Mucosa of rectum (tissue), 2 donors: ENCODE results near the gene TGFB1I1.
"Not testable (repeated sequence)": the region's sequence is repeated elsewhere in the genome, so short reads cannot be mapped to it uniquely, and the experiment has no call there.

Source experiments
- H3K27ac ChIP-seq, 2 donors: one replicate each; pipeline ENCODE4 v1.7.0; 2013; ENCODE audit warnings: inconsistent platforms in 2 of 2, low read depth in 2 of 2, low read length in 2 of 2
- H3K27me3 ChIP-seq, 2 donors: one replicate each; pipeline ENCODE4 v1.7.0; 2013; ENCODE audit warnings: low read length in 2 of 2; ENCODE audit not compliant: control insufficient read depth in 2 of 2, insufficient read depth in 2 of 2
- H3K36me3 ChIP-seq, 2 donors: one replicate each; pipeline ENCODE4 v1.7.0; 2013; ENCODE audit warnings: low read length in 2 of 2; ENCODE audit not compliant: control insufficient read depth in 2 of 2, insufficient read depth in 2 of 2
- H3K4me1 ChIP-seq, 2 donors: one replicate each; pipeline ENCODE4 v1.7.0; 2013; ENCODE audit warnings: low read length in 2 of 2, mild to moderate bottlenecking in 1 of 2; ENCODE audit not compliant: control insufficient read depth in 2 of 2, insufficient read depth in 2 of 2
- H3K4me3 ChIP-seq, 2 donors: one replicate each; pipeline ENCODE4 v1.7.0; 2013; ENCODE audit warnings: low read length in 2 of 2
- H3K9ac ChIP-seq, 2 donors: one replicate each; pipeline ENCODE4 v1.7.0; 2013; ENCODE audit warnings: low read length in 2 of 2, low read depth in 1 of 2, mild to moderate bottlenecking in 1 of 2
- H3K9me3 ChIP-seq, 2 donors: one replicate each; pipeline ENCODE4 v1.7.0; 2013; ENCODE audit warnings: low read length in 2 of 2; ENCODE audit not compliant: control insufficient read depth in 2 of 2
- donor health status: healthy.
- donor health status: Normal muscosa, but diverticular disease.

Gene TGFB1I1

DNA sequence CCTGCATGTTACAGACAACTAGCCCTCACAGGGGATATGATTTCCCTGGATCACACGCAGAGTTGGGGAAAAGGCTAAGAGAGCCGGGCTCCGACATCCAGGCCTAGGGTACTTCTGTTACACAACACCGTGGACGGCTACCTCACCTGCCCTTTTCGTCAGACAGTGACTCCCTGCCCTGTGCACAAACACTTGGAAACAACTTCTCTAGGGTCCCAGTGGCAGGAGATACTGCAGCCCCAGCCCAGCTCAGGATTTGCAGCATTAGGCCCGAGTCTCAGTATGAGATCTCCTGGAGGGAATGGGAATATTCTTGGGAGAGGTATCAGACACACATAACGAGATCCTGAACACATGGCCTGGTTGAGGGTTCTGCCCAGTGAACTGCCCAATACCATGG is 28.0 kb downstream of the TGFB1I1 start:
- Histone ChIP-seq H3K4me3 (no peak overlapping the region), H3K27ac (no peak overlapping the region), H3K9me3 (no peaks in the 10 kb centered on the region), H3K4me1 (peaks cover 0 to 1% of the 10 kb centered on the region in 2 donors), H3K9ac (no peak overlapping the region), H3K27me3 (no peaks in the 10 kb centered on the region), H3K36me3 (peaks cover 33 to 52% of the 10 kb centered on the region in 2 donors)

DNA sequence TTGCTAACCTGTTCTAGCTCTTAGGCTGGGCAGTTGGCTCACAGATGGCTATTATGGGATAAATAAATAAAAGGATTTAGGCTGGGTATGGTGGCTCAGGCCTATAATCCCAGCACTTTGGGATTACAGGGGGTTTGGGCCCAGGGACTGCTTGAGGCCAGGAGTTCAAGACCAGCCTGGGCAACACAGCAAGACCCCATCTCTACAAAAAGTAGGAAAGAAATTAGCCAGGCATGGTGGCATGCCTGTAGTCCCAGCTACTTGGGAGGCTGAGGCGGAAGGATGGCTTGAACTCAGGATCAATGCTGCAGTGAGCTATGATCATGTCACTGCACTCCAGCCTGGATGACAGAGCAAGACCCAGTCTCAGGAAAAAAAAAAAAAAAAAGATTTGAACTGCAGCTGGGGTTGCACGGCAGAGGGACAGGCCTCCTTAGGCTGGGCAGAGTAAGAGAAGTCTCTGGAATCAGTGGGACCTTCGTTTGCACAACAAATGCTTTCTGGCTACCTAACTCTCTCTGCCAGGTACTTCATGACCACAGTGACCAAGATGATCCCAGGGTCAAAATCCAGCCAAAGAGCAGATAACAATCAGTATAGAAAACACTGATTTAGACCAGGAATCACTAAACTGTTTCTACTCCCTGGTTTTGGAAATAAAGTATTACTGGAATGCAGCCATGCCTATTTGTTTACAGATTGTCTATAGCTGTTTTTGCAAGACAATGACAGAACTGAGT is 29.4 kb downstream of the TGFB1I1 start:
- peaks cover 31 to 49% of the 10 kb centered on the region in 2 donors for H3K36me3 ChIP-seq

DNA sequence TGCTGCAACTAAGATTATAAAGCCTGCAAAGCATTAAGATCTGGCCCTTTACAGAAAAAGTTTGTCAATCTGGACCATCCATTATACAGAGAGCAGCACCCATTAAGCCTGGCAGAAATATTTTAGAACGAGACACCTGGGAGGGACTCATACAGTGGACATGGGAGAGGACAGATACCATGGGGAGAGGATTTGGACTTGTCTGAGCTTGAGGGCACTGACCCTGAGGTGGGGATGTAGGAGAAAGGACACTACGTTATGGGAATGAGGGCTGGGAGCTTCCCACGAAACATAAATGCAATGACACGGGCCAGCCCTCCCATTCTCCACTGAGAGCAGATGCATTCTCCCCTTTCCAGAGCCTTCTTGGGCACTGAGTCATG is 30.0 kb downstream of the TGFB1I1 start:
- H3K4me1 ChIP-seq: peaks cover 1 to 3% of the 10 kb centered on the region in 2 donors
- peaks cover 27 to 44% of the 10 kb centered on the region in 2 donors for H3K36me3 ChIP-seq
- no peaks in the 10 kb centered on the region for H3K27me3 ChIP-seq
- no peak overlapping the region for H3K9ac ChIP-seq
- H3K4me3 ChIP-seq: no peak overlapping the region
- H3K27ac ChIP-seq: no peak overlapping the region
- H3K9me3 ChIP-seq: no peaks in the 10 kb centered on the region

More for the DNA sequence above, 29.4 kb downstream of the TGFB1I1 start:
- no peak overlapping the region for H3K9ac ChIP-seq
- H3K4me1 ChIP-seq: peaks cover 0 to 2% of the 10 kb centered on the region in 2 donors
- no peak overlapping the region for H3K27ac ChIP-seq
- no peaks in the 10 kb centered on the region for H3K27me3 ChIP-seq
- no peak overlapping the region for H3K4me3 ChIP-seq
- no peaks in the 10 kb centered on the region for H3K9me3 ChIP-seq

DNA sequence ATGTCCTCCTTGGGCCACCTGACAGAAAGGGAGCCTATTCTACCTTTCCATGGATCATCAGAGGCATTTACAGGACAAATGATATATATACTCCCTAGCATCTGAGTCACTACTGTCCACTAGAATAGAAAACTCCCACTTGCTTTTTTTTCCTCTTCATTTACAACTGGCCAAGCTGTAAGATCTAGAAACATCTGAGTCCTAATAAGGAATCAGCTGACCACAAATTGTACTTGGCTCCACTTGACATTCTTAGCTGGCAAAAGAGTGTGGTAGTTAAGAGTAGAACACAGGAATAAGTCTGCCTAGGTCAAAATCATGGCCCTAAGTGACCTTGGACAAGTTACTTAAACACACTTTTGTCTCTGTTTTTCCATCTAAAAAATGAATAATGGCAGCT is 31.0 kb downstream of the TGFB1I1 start:
- Histone ChIP-seq H3K9me3 (no peaks in the 10 kb centered on the region), H3K36me3 (peaks cover 21 to 36% of the 10 kb centered on the region in 2 donors), H3K9ac (no peak overlapping the region), H3K27ac (no peak overlapping the region), H3K27me3 (no peaks in the 10 kb centered on the region), H3K4me1 (peaks cover 10% of the 10 kb centered on the region in 2 donors), H3K4me3 (no peak overlapping the region)

DNA sequence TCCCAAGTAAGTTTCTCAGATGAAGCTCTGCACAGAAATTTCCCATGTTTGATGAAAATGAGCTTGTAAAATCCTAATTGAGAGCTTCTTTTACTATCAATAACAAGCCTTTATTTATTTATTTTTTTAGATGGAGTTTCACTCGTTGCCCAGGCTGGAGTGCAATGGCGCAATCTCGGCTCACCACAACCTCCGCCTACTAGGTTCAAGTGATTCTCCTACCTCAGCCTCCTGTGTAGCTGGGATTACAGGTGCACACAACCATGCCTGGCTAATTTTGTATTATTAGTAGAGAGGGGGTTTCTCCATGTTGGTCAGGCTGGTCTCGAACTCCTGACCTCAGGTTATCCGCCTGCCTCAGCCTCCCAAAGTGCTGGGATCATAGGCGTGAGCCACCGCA is 31.6 kb downstream of the TGFB1I1 start:
- Histone ChIP-seq H3K36me3 (peaks cover 15 to 31% of the 10 kb centered on the region in 2 donors), H3K4me1 (peaks cover 10% of the 10 kb centered on the region in 2 donors)
- not testable (repeated sequence) for H3K27ac ChIP-seq, H3K9ac ChIP-seq, H3K27me3 ChIP-seq, H3K9me3 ChIP-seq, H3K4me3 ChIP-seq

DNA sequence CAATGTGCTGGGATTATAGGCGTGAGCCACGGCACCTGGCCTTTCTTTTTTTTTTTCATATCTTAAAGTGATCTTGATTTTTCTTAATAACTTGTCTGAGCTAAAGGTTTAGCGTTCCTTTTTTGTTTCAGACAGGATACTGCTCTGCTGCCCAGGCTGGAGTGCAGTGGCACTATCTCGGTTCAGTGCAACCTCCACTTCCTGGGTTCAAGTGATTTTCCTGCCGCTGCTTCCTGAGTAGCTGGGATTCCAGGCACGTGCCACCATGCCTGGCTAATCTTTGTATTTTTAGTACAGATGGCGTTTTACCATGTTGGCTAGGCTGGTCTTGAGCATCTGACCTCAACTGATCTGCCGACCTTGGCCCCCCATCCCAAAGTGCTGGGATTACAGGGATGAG is 32.2 kb downstream of the TGFB1I1 start:
- Histone ChIP-seq H3K4me3 (no peak overlapping the region), H3K9ac (no peak overlapping the region), H3K36me3 (peaks cover 9 to 26% of the 10 kb centered on the region in 2 donors), H3K27ac (no peak overlapping the region), H3K9me3 (no peaks in the 10 kb centered on the region), H3K27me3 (no peaks in the 10 kb centered on the region), H3K4me1 (peaks cover 13 to 15% of the 10 kb centered on the region in 2 donors)

DNA sequence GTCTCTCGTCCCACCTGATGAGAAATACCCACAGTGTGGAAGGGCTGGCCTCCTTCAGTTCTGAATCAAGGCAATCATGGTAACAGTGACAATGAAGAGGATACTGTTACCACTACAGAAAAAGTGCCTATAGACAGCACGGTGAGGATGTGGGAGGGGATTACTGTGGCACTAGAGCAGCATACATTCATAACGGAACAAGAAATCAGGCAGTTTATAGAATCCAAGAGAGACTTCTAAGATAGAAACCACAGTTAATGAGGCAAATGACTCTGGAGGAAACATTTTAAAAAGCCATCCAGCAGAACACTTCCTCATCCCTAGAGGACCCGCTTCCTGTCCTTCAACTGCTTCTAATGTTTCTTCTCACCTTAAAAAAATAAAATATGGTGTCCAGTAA is 33.5 kb downstream of the TGFB1I1 start:
- Histone ChIP-seq H3K4me3 (no peak overlapping the region), H3K9ac (no peak overlapping the region), H3K27ac (no peak overlapping the region), H3K9me3 (no peaks in the 10 kb centered on the region), H3K4me1 (peaks cover 14 to 16% of the 10 kb centered on the region in 2 donors), H3K27me3 (no peaks in the 10 kb centered on the region), H3K36me3 (peaks cover 8 to 13% of the 10 kb centered on the region in 2 donors)

DNA sequence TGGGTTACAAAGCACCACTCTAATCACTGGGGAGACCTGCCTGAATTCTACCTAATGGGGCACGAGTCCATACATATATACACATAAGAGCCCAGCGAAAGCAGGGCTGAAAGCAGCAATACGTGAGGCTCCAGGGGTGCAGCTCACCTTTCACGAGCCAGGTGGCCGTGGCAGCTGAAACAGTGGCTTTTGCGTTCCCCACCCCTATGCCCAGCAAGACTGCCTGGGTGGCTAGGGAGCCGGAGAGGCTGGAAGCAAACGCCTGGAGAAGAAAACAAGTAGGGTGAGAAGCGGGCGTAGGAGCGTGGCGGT is 35.6 kb downstream of the TGFB1I1 start:
- Histone ChIP-seq H3K36me3 (peaks cover 8 to 12% of the 10 kb centered on the region in 2 donors), H3K4me3 (peak overlapping the region; percentile 85 to 97), H3K4me1 (peaks cover 14 to 16% of the 10 kb centered on the region in 2 donors), H3K27me3 (no peaks in the 10 kb centered on the region), H3K27ac (peak overlapping the region; percentile 85 to 87), H3K9ac (peak overlapping the region; percentile 84 to 97), H3K9me3 (no peaks in the 10 kb centered on the region)

DNA sequence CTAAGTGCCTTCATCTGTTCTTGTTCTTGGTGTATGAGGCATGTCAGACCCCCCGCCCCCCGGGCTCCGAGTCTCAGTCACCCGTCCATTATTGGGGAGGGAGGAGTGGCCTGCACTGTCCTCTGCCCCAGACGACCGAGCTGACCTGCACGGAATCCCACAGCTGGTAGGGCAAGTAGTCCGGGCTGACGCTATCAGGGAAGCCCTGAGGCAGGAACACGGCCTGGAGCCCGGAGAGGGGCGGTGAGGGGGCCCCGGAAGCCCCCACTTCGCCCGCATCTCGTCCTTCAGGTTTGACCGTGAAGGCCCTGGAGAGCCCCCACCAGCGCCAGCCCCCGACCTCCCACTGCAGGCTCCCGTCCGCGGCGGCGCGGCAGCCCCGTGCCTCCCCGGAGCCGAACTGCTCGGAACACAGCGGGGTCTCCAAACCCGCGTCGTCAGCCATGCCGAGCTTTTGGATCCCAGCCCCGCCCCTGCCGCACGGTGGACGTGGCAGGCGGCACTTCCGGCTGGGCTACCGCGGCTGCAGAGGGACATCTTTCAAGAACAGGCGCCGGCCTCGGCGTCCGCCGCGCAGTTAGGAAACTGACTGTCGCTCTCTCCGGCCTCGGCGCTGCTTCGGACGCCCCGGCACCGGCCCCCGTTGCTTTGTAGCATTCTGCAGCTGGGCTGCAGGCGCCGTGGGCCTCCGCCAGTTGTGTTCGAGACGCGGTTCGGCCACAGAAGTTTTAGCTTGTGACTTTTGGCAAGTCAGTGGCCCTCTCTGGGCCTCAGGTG is 36.2 kb downstream of the TGFB1I1 start, which contains the start of gene RUSF1:
Gene RUSF1 (minus strand): TSS at position 463 of the 777 bp plus-strand sequence. CDS start 18 bp downstream, at position 445.
- peaks cover 14 to 16% of the 10 kb centered on the region in 2 donors for H3K4me1 ChIP-seq
- H3K9ac ChIP-seq: peak within 1 kb of the TSS; percentile 84 to 97
- peak within 1 kb of the TSS; percentile 85 to 97 for H3K4me3 ChIP-seq
- peaks cover 8 to 12% of the 10 kb centered on the region in 2 donors for H3K36me3 ChIP-seq
- no peaks in the 10 kb centered on the region for H3K27me3 ChIP-seq
- peak within 1 kb of the TSS; percentile 85 to 87 for H3K27ac ChIP-seq
- no peaks in the 10 kb centered on the region for H3K9me3 ChIP-seq

DNA sequence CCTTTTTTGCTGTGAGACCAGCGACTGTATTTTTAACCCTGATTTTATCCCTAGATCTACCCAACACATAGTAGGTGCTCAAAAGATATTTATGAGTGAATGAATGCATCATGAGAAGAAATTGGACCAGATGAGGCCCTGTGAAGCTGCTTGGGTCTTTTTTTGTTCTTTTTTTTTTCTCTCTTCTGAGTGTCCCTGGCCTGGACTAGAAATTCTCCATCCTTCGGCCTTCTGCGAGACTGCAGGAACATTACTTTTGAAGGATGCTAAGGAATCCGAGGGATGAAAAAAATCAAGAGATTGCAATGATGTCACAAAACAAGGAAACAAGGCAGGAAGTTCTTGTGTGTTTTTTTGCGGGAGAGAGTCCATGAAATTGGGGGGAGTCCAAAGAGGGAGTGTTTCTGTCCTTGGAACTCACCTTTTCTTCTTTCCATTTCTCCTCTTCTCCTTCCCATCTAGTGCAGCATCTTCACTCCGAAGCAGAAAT is 36.8 kb downstream of the TGFB1I1 start:
- Histone ChIP-seq H3K27ac (peak overlapping the region; percentile 85 to 87), H3K27me3 (no peaks in the 10 kb centered on the region), H3K9ac (peak overlapping the region; percentile 84 to 97), H3K4me1 (peaks cover 14 to 16% of the 10 kb centered on the region in 2 donors), H3K36me3 (peaks cover 8 to 12% of the 10 kb centered on the region in 2 donors), H3K4me3 (peak overlapping the region; percentile 85 to 97), H3K9me3 (no peaks in the 10 kb centered on the region)
